GM18519 (cell line): ENCODE results near the gene SP100.

Experiments used
- ATAC-seq: cut with Tn5 transposase; IDR thresholded peaks from one replicate; pipeline ENCODE4 v1.9.1; 2021; ENCODE audit warnings: mild to moderate bottlenecking, moderate library complexity; ENCODE audit not compliant: unreplicated experiment, low FRiP score

SP100 gene

GRCh38 chr2:230521386-230521785, 105.4 kb downstream of the SP100 start:
- ATAC-seq = no peak

GRCh38 chr2:230525682-230526081, 109.7 kb downstream of the SP100 start:
- no peak for ATAC-seq

GRCh38 chr2:230537531-230537976, 121.6 kb downstream of the SP100 start:
- ATAC-seq = peak; percentile 63

GRCh38 chr2:230540332-230540731, 124.3 kb downstream of the SP100 start:
- no peak for ATAC-seq

GRCh38 chr2:230541934-230542380, 126.0 kb downstream of the SP100 start:
- peak; percentile 78 for ATAC-seq

GRCh38 chr2:230542751-230543150, 126.8 kb downstream of the SP100 start:
- ATAC-seq = no peak

GRCh38 chr2:230552181-230552580, 136.2 kb downstream of the SP100 start:
- no peak for ATAC-seq

GRCh38 chr2:230557065-230557464, 141.1 kb downstream of the SP100 start:
- ATAC-seq = no peak

GRCh38 chr2:230564805-230565779, 149.1 kb downstream of the SP100 start:
- ATAC-seq = no peak

- no peak for ATAC-seq
Observed at GRCh38 chr2:230569298-230569697, 153.3 kb downstream of the SP100 start.

- no peak for ATAC-seq
Observed at GRCh38 chr2:230570987-230571386, 155.0 kb downstream of the SP100 start.

GRCh38 chr2:230575642-230576324, 159.8 kb downstream of the SP100 start:
- ATAC-seq = no peak

- no peak for ATAC-seq
Observed at GRCh38 chr2:230577114-230577513, 161.1 kb downstream of the SP100 start.

- peak; percentile 38 for ATAC-seq
Observed at GRCh38 chr2:230578106-230578505, 162.1 kb downstream of the SP100 start.

- peak; percentile 67 for ATAC-seq
Observed at GRCh38 chr2:230582851-230583283, 166.9 kb downstream of the SP100 start.

GRCh38 chr2:230583581-230583980, 167.6 kb downstream of the SP100 start:
- no peak for ATAC-seq

GRCh38 chr2:230586328-230586982, 170.5 kb downstream of the SP100 start:
- no peak for ATAC-seq

GRCh38 chr2:230589025-230589424, 173.0 kb downstream of the SP100 start:
- no peak for ATAC-seq

GRCh38 chr2:230589497-230590015, 173.6 kb downstream of the SP100 start:
- peak; percentile 94 for ATAC-seq

GRCh38 chr2:230590333-230590732, 174.3 kb downstream of the SP100 start:
- ATAC-seq = no peak

- ATAC-seq = no peak
Observed at GRCh38 chr2:230591850-230592249, 175.8 kb downstream of the SP100 start.
